HEK293 (cell line): ENCODE results near the gene GRK2.

ENCODE experiments used
- CTCF ChIA-PET: fragments of 350-600 bp; formaldehyde crosslinking; extraction: SDS; loops from one replicate; lab custom pipeline; 2021; ENCODE audit warnings: antibody characterized with exemption; lab: Yijun Ruan, JAX
- POLR2A ChIA-PET: fragments of 300-600 bp; formaldehyde crosslinking; extraction: SDS; loops from one replicate; lab custom pipeline; 2020; ENCODE audit warnings: antibody characterized with exemption, inconsistent platforms; lab: Yijun Ruan, JAX
- H3K27ac ChIP-seq: fragments of 200-500 bp; sonication (Bioruptor generic); 2 replicates; pipeline ENCODE4 v1.5.1; 2014; ENCODE audit warnings: low read depth, low read length, control low read depth, inconsistent platforms; ENCODE audit errors: extremely low read depth
- H3K36me3 ChIP-seq, 2 experiments: fragments of 200-500 bp in 1 of 2; sonication (Bioruptor generic) in 1 of 2; 1 replicate in 1 of 2; 2 replicates in 1 of 2; pipeline ENCODE4 v1.5.1; 2014 to 2017; ENCODE audit warnings: inconsistent platforms in 2 of 2, low read length in 2 of 2; ENCODE audit not compliant: control insufficient read depth in 2 of 2, insufficient read depth in 1 of 2
- H3K4me1 ChIP-seq: fragments of 200-500 bp; sonication (Bioruptor generic); 2 replicates; pipeline ENCODE4 v1.5.1; 2014; ENCODE audit warnings: mild to moderate bottlenecking, low read length, inconsistent platforms; ENCODE audit not compliant: control insufficient read depth, insufficient read depth
- H3K4me3 ChIP-seq: 2 replicates; pipeline ENCODE4 v1.5.1; 2011; ENCODE audit warnings: low read depth, mild to moderate bottlenecking, control low read depth, low read length, moderate library complexity
- H3K9me3 ChIP-seq: fragments of 200-500 bp; sonication (Bioruptor generic); 2 replicates; pipeline ENCODE4 v1.5.1; 2014; ENCODE audit warnings: low read depth, low read length, inconsistent platforms; ENCODE audit not compliant: control insufficient read depth, insufficient read depth
- HOXA7 ChIP-seq: sonication (generic); formaldehyde crosslinking; IDR thresholded peaks from 2 replicates; pipeline ENCODE4 v1.8.1; 2022; ENCODE audit warnings: missing genetic modification reagents, borderline replicate concordance
- REPIN1 ChIP-seq: fragments of 450-650 bp; formaldehyde crosslinking; IDR thresholded peaks from 2 replicates; pipeline ENCODE4 v1.5.1; 2017; ENCODE audit warnings: missing biosample characterization, missing genetic modification characterization, low read depth
- WT1 ChIP-seq: fragments of 450-650 bp; formaldehyde crosslinking; IDR thresholded peaks from 2 replicates; pipeline ENCODE4 v1.5.1; 2016; ENCODE audit warnings: missing biosample characterization, missing genetic modification characterization
- ZBTB7A ChIP-seq: fragments of 450-650 bp; formaldehyde crosslinking; IDR thresholded peaks from 2 replicates; pipeline ENCODE4 v1.5.1; 2016; ENCODE audit warnings: low read depth, missing biosample characterization, missing genetic modification characterization
- ZFP37 ChIP-seq: fragments of 450-650 bp; formaldehyde crosslinking; IDR thresholded peaks from 2 replicates; pipeline ENCODE4 v1.5.1; 2016; ENCODE audit warnings: missing biosample characterization, missing genetic modification characterization
- ZNF133 ChIP-seq: fragments of 450-650 bp; formaldehyde crosslinking; IDR thresholded peaks from 2 replicates; pipeline ENCODE4 v1.5.1; 2016; ENCODE audit warnings: missing biosample characterization, missing genetic modification characterization
- ZNF155 ChIP-seq: fragments of 450-650 bp; formaldehyde crosslinking; IDR thresholded peaks from 2 replicates; pipeline ENCODE4 v1.5.1; 2016; ENCODE audit warnings: missing biosample characterization, missing genetic modification characterization
- ZNF19 ChIP-seq: fragments of 450-650 bp; formaldehyde crosslinking; IDR thresholded peaks from 2 replicates; pipeline ENCODE4; 2016; ENCODE audit warnings: missing biosample characterization, missing genetic modification characterization, low read depth
- ZNF324 ChIP-seq: fragments of 450-650 bp; formaldehyde crosslinking; IDR thresholded peaks from 2 replicates; pipeline ENCODE4 v1.5.1; 2016; ENCODE audit warnings: missing biosample characterization, missing genetic modification characterization
- ZNF341 ChIP-seq: fragments of 450-650 bp; formaldehyde crosslinking; IDR thresholded peaks from 2 replicates; pipeline ENCODE4; 2016; ENCODE audit warnings: low read depth, missing biosample characterization, missing genetic modification characterization
- ZNF707 ChIP-seq: fragments of 450-650 bp; formaldehyde crosslinking; IDR thresholded peaks from 2 replicates; pipeline ENCODE4 v1.5.1; 2016; ENCODE audit warnings: missing biosample characterization, missing genetic modification characterization
- ZNF830 ChIP-seq: fragments of 450-650 bp; IDR thresholded peaks from 2 replicates; pipeline ENCODE4 v1.5.0; 2018; ENCODE audit warnings: missing biosample characterization, missing genetic modification characterization, low read depth, mild to moderate bottlenecking, moderate library complexity
- TF ChIP-seq, protein P1 (sequence below): fragments of 450-650 bp; formaldehyde crosslinking; conservative IDR thresholded peaks from 2 replicates; pipeline ENCODE4 v1.5.1; 2016; ENCODE audit warnings: low read depth, missing biosample characterization, missing genetic modification characterization
- TF ChIP-seq, protein P2 (sequence below): fragments of 450-650 bp; IDR thresholded peaks from 2 replicates; pipeline ENCODE4 v1.5.1; 2018; ENCODE audit warnings: missing biosample characterization, missing genetic modification characterization
- TF ChIP-seq, protein P3 (sequence below): fragments of 450-650 bp; formaldehyde crosslinking; IDR thresholded peaks from 2 replicates; pipeline ENCODE4 v1.5.1; 2017; ENCODE audit warnings: missing biosample characterization, missing genetic modification characterization
- TF ChIP-seq, protein P4 (sequence below): sonication (generic); formaldehyde crosslinking; IDR thresholded peaks from 2 replicates; pipeline ENCODE4 v1.8.1; 2022; ENCODE audit warnings: mild to moderate bottlenecking, moderate library complexity, missing genetic modification reagents
- TF ChIP-seq, protein P5 (sequence below): fragments of 450-650 bp; formaldehyde crosslinking; IDR thresholded peaks from 2 replicates; pipeline ENCODE4 v1.5.1; 2016; ENCODE audit warnings: missing biosample characterization, missing genetic modification characterization

The GRK2 gene

DNA sequence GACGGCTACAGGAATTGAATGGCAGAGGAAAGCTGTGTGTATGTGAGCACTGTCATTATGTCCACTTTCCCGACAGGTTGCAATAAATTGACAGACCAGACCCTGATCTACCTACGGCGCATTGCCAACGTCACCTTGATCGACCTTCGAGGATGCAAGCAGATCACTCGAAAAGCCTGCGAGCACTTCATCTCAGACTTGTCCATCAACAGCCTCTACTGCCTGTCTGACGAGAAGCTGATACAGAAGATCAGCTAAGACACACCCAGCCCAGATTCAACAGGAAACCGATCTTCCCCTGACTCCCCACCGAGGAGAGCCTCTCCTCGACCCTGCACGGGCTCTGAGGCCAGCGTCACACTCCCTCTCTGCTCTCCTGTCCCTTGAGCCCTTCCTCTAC lies 11.5 kb upstream of the GRK2 start:
- H3K36me3 ChIP-seq, result peaks cover 3 to 75% of the 10 kb centered on the region in 2 experiments; a peak in 1 of 3 replicates
- POLR2A ChIA-PET, result interaction anchor here (1.8 kb wide), 1 partner anchor 15 kb away, joined by 9 read pairs; no protein-coding TSS in a partner anchor
- TF ChIP-seq, protein P1, sequence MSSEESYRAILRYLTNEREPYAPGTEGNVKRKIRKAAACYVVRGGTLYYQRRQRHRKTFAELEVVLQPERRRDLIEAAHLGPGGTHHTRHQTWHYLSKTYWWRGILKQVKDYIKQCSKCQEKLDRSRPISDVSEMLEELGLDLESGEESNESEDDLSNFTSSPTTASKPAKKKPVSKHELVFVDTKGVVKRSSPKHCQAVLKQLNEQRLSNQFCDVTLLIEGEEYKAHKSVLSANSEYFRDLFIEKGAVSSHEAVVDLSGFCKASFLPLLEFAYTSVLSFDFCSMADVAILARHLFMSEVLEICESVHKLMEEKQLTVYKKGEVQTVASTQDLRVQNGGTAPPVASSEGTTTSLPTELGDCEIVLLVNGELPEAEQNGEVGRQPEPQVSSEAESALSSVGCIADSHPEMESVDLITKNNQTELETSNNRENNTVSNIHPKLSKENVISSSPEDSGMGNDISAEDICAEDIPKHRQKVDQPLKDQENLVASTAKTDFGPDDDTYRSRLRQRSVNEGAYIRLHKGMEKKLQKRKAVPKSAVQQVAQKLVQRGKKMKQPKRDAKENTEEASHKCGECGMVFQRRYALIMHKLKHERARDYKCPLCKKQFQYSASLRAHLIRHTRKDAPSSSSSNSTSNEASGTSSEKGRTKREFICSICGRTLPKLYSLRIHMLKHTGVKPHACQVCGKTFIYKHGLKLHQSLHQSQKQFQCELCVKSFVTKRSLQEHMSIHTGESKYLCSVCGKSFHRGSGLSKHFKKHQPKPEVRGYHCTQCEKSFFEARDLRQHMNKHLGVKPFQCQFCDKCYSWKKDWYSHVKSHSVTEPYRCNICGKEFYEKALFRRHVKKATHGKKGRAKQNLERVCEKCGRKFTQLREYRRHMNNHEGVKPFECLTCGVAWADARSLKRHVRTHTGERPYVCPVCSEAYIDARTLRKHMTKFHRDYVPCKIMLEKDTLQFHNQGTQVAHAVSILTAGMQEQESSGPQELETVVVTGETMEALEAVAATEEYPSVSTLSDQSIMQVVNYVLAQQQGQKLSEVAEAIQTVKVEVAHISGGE (tag by site-specific recombination), result no peak
- TF ChIP-seq ZBTB7A (tag by site-specific recombination) (no peak), ZNF830 (no peak), ZNF19 (no peak), ZNF324 (tag by site-specific recombination) (no peak), HOXA7 (CRISPR knock-in tag) (no peak), ZNF707 (tag by site-specific recombination) (no peak), REPIN1 (tag by site-specific recombination) (no peak), ZNF133 (no peak), ZNF341 (no peak)
- TF ChIP-seq, protein P2, sequence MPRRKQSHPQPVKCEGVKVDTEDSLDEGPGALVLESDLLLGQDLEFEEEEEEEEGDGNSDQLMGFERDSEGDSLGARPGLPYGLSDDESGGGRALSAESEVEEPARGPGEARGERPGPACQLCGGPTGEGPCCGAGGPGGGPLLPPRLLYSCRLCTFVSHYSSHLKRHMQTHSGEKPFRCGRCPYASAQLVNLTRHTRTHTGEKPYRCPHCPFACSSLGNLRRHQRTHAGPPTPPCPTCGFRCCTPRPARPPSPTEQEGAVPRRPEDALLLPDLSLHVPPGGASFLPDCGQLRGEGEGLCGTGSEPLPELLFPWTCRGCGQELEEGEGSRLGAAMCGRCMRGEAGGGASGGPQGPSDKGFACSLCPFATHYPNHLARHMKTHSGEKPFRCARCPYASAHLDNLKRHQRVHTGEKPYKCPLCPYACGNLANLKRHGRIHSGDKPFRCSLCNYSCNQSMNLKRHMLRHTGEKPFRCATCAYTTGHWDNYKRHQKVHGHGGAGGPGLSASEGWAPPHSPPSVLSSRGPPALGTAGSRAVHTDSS (tag by site-specific recombination), result no peak
- TF ChIP-seq, protein P3, sequence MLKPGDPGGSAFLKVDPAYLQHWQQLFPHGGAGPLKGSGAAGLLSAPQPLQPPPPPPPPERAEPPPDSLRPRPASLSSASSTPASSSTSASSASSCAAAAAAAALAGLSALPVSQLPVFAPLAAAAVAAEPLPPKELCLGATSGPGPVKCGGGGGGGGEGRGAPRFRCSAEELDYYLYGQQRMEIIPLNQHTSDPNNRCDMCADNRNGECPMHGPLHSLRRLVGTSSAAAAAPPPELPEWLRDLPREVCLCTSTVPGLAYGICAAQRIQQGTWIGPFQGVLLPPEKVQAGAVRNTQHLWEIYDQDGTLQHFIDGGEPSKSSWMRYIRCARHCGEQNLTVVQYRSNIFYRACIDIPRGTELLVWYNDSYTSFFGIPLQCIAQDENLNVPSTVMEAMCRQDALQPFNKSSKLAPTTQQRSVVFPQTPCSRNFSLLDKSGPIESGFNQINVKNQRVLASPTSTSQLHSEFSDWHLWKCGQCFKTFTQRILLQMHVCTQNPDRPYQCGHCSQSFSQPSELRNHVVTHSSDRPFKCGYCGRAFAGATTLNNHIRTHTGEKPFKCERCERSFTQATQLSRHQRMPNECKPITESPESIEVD (tag by site-specific recombination), result no peak
- TF ChIP-seq, protein P4, sequence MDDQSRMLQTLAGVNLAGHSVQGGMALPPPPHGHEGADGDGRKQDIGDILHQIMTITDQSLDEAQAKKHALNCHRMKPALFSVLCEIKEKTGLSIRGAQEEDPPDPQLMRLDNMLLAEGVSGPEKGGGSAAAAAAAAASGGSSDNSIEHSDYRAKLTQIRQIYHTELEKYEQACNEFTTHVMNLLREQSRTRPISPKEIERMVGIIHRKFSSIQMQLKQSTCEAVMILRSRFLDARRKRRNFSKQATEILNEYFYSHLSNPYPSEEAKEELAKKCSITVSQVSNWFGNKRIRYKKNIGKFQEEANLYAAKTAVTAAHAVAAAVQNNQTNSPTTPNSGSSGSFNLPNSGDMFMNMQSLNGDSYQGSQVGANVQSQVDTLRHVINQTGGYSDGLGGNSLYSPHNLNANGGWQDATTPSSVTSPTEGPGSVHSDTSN, result no peak
- TF ChIP-seq, all 188 proteins: peak for 0
- CTCF ChIA-PET, result interaction anchor here (1.0 to 9.9 kb wide), 5 partner anchors 8 to 200 kb away, joined by 3 to 65 read pairs (median 4); no protein-coding TSS in a partner anchor
- Histone ChIP-seq H3K9me3 (no peaks in the 10 kb centered on the region), H3K27ac (no peak overlapping the region), H3K4me1 (no peaks in the 10 kb centered on the region), H3K4me3 (no peak overlapping the region)

DNA sequence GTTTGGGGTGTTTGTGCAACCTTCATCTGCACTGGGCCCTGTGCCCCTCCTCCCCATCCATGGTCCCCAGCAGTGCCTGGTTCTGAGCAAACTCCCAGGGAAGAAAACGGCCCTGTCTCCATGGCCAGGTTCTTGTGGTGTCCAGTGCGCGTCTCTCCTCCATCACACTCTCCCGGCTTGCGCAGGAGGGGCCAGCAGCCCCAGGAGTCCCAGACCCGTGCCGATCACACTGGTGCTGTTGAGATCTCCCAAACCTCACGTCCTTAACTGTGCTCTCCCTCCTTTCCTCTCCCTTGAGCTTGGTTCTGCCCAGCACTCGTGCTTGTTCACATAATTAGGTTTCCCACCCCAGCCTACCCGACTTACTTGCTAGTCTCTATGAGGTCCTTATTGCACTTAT lies 10.9 kb upstream of the GRK2 start:
- ChIA-PET POLR2A (no interaction called here), CTCF (interaction anchor here (1.4 kb wide), 1 partner anchor 96 kb away, joined by 3 read pairs; no protein-coding TSS in a partner anchor)
- H3K4me3 ChIP-seq, result no peak overlapping the region
- no peak for TF ChIP-seq WT1 (tag by site-specific recombination)
- TF ChIP-seq, protein P5, sequence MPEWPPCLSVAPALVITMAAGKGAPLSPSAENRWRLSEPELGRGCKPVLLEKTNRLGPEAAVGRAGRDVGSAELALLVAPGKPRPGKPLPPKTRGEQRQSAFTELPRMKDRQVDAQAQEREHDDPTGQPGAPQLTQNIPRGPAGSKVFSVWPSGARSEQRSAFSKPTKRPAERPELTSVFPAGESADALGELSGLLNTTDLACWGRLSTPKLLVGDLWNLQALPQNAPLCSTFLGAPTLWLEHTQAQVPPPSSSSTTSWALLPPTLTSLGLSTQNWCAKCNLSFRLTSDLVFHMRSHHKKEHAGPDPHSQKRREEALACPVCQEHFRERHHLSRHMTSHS (tag by site-specific recombination), result no peak
- TF ChIP-seq ZFP37 (tag by site-specific recombination), result no peak
- no peak for TF ChIP-seq ZNF155
- no peaks in the 10 kb centered on the region for H3K9me3 ChIP-seq
- no peaks in the 10 kb centered on the region for H3K4me1 ChIP-seq
- peaks cover 3 to 69% of the 10 kb centered on the region in 2 experiments; a peak in 1 of 3 replicates for H3K36me3 ChIP-seq
- no peak overlapping the region for H3K27ac ChIP-seq
